Sigmoid colon (tissue), 4 donors: Measurements from ENCODE around the gene SYNGR1.

Experiments
- CTCF ChIP-seq, 4 experiments: fragments of 450-650 bp in 3 of 4; fragments of 200-600 bp in 1 of 4; IDR thresholded peaks; one replicate each; pipeline ENCODE4 v1.5.1; 2016 to 2019; ENCODE audit warnings: antibody characterized with exemption in 4 of 4, mild to moderate bottlenecking in 3 of 4, moderate library complexity in 2 of 4
- EP300 ChIP-seq, 4 donors: sonication (generic); formaldehyde crosslinking; IDR thresholded peaks; one replicate each; pipeline ENCODE4 v1.6.1; 2017; ENCODE audit warnings: antibody characterized with exemption in 4 of 4
- POLR2A ChIP-seq, 2 donors: fragments of 450-650 bp; IDR thresholded peaks; one replicate each; pipeline ENCODE4 v1.6.1; 2016; ENCODE audit warnings: antibody characterized with exemption in 2 of 2, mild to moderate bottlenecking in 2 of 2, moderate library complexity in 2 of 2
- POLR2AphosphoS5 ChIP-seq, 4 donors: sonication (generic); formaldehyde crosslinking; IDR thresholded peaks; one replicate each; pipeline ENCODE4 v1.6.1; 2017; ENCODE audit warnings: antibody characterized with exemption in 4 of 4

- no peak for TF ChIP-seq CTCF (IDR thresholded peaks at IDR 0.05)
- TF ChIP-seq POLR2A (IDR thresholded peaks at IDR 0.05): no peak
- no peak for TF ChIP-seq EP300 (IDR thresholded peaks at IDR 0.05)
- TF ChIP-seq POLR2AphosphoS5 (IDR thresholded peaks at IDR 0.05): no peak
Measured at GRCh38 chr22:39395936-39396796, 46.4 kb downstream of the SYNGR1 start.
